HG03095 (cell line): ENCODE results near the gene MACROD2.

Experiments used
- ATAC-seq: cut with Tn5 transposase; IDR thresholded peaks from one replicate; pipeline ENCODE4 v1.9.1; 2021; ENCODE audit warnings: moderate library complexity; ENCODE audit not compliant: unreplicated experiment

Gene MACROD2

DNA sequence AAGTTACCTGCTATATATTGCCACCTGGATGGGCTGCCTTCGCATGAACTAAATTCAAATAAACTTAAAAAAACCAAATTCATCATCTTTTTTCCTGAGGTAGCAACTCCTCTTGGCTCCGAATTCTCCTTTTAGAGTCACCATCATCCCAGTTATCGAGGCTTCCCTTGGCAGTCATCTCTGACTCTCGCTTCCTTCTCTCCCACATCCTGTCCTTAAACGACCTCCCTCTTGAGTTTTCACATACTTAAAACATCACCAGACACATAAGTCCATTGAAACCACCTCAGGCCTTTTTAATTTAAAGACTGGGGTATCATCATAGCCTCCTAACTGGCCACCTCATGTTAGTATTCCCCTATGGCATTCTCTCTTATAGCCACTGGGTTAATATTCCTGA lies 638.2 kb downstream of the MACROD2 start:
- no peak for ATAC-seq

DNA sequence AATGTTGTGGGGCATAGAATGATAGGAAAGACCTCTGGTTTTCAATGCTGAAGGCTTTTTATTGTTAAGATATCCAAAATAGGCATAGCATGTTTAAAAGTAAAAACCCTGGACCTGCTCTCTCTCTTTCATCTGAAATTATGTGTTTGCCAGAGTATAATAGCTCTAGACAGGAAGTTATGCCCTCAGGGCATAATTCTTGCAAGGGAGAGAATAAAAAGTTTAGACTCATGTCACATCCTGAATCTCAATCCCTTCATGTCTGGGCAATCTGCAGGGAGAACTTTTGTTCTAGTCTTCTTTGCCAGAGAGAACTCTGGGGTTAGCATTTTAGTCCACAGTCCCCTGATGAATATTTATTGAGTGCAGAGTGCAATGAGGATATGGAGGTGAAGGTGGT lies 639.3 kb downstream of the MACROD2 start:
- no peak for ATAC-seq

DNA sequence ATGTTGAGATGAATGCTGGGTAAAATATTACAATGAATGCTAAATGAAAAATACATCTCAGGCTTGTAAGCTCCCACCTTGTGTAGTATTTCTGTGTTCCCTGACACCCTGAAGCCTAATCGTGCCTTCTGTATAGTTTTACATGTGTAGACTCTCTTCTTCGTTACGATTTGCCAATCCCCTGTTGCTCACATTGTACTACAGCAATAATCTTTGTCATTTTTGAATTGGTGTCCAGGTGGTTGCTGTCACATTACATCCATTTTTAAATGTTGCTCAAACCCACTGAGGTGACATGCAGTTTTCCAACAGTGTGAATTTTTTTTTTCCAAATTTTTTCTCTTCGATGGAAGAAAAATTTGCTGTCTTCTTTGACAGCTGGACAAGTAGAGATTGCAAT lies 642.1 kb downstream of the MACROD2 start:
- ATAC-seq, result no peak

- no peak for ATAC-seq
Measured at GRCh38 chr20:14643146-14643545, 647.8 kb downstream of the MACROD2 start.

GRCh38 chr20:14643556-14643955 lies 648.2 kb downstream of the MACROD2 start:
- no peak for ATAC-seq

GRCh38 chr20:14644306-14645097 lies 649.2 kb downstream of the MACROD2 start:
- no peak for ATAC-seq

GRCh38 chr20:14647016-14647415 lies 651.7 kb downstream of the MACROD2 start:
- ATAC-seq, result no peak

GRCh38 chr20:14649662-14650061 lies 654.3 kb downstream of the MACROD2 start:
- ATAC-seq, result no peak

DNA sequence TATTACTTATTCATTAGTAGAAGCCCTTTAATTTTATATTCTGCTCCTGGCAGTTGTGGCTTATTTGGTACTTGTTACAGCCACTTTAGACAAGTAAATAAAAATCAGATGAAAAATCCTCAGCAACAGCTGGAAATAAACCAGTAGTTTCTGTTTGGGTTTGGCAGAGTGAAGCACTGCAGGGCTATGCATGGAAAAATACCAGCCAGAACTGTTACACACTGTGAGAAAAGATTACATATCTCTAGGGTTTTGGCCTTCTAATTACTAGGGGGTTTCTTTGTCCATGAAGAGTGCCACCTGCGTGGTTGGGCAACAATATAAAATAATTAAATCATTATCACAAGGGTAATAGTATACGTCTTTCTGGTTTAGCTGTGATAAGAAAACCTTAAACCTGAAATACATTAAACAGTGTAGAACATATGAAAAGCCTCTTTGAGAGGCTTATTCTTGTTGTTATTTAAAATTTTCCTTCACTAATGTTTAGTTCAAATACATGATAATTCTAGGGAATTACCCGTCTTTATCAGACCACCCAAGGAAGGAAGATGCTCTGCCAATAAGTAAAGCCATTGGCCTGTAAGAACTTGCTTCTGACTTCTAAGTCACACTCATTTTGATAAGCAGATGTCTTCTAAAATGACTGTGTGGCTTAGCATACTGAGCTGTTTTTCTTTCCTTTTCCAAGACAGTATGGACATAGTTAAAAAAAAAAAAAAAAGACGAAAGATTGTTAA lies 662.1 kb downstream of the MACROD2 start:
- no peak for ATAC-seq

DNA sequence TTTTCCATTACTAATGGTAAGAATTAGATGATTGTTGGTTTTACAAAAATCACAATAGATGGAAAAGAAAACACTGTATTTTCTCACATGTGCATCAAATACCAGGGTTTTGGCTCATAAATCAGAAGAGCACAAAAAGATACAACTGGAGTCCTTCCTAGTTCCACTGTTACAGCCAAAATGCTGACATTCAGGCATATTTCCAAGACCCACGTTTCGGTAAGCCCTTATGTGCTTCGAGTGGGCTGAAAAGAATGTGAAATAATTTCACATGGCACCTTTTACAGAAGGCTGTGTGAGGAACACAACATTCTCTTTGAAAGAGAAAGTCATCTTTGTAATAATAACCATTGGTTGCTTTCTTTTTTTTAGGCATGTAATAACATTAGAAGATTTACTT lies 668.8 kb downstream of the MACROD2 start:
- ATAC-seq, result no peak

DNA sequence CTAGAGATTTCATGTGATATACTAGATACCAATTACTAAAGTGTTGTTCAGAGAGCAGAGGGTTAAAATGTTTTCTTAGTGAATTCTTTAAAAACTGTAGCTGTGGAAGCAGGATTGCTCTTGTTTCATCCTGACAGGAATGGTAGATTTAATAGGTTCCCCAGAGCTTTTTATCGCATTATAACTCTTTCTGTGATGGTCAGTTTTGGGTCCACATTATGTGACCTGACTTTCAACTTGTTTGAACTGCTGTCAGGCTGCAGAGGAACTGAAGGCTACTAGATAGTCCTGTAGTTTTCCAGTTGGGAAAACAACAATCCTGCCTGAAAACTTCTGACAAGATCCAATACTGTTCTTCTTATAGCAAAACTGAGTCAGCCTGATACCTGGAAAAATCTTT lies 671.4 kb downstream of the MACROD2 start:
- no peak for ATAC-seq

DNA sequence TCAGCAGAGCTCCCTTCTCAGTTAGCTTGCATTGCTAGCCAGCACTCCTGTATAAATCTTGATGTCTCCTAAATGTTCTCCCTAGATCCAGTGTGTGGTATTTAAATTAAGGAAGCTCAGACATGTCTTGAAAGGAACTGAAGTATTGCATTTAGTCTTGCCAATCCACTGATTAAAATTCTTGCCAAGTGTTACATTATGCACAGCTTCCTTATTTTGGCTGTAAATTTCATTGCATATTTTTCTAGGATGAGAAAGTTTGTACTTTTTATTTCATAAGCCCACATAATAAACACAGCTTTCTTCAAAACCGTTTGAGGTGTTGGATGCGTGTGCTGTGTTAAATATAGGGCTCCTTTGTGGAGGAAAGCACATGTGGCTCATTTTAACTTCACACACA lies 671.9 kb downstream of the MACROD2 start:
- ATAC-seq, result no peak

DNA sequence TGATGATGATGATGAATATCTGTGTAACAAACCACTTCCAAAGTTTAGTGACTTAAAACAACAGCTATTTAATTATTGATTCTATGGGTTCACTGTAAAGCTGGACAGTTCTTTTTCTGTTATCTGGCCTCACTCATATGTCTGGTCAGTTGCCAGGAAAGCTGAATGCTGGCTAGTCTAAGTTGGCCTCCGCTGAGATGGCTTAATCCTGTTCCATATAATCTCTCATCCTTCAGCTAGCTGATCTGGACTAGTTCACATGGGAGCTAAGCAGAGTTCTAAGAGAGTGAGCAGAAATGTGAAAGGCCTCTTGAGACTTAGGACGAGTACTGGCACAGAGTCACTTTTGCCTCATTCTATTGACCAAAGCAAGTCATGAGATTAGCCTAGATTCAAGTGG lies 676.8 kb downstream of the MACROD2 start:
- ATAC-seq, result no peak

DNA sequence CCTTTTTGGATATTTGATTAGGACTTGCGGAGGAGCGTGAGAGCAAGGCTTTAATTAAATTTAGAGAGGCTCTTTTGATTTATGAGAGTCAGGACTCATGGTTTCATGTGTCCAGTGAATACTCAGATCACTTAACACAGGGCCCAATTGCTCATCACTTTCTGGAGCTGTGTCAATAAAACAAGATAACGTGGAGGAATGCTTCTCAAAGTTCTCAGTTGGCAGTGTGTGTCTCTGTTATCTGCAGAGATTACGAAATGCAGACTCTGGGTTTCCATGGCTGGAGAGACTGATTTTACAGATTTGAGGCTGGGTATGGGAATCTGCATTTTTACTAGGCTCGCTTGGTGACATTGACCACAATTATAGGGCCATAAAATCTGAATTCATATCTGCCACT lies 677.8 kb downstream of the MACROD2 start:
- ATAC-seq, result no peak

DNA sequence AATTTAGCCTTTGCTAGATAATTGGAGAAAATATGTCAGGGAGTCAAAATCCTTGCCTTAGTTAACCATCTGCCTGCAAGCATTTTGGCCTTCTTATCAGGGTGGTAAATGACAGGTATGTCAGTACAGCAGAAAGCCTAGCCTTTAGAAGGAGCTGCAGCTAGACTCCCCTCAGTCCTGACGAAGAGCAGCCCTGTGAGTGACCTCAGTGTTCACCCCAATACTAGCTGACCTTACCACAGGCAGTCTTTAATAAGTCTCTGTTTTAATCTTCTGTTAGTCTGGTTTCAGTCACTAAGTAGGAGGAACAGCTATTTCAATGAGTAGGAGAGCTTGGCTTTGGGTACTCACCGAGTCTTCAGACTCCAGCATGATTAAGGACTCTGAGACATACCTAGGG lies 682.1 kb downstream of the MACROD2 start:
- ATAC-seq, result no peak

DNA sequence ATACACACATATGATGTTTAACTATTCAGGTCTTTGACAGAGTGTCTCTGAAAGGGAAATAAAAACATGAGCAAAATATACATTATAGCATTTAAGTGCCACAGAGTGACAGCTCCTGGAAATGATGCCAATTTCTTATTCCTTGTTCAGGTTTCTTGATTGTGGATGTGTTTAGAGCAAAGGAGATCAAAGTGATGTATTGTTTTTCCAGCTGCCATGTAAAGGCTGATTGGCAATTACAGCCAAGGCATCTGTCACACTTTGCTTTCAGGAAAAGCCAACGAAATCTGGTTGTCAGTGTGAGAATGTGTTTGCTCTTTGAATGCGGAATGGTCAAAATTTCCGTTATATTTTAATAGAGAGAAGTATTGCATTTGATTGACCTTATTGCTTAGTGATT lies 689.9 kb downstream of the MACROD2 start:
- ATAC-seq, result no peak

GRCh38 chr20:14687313-14687712 lies 692.0 kb downstream of the MACROD2 start:
- ATAC-seq, result no peak

DNA sequence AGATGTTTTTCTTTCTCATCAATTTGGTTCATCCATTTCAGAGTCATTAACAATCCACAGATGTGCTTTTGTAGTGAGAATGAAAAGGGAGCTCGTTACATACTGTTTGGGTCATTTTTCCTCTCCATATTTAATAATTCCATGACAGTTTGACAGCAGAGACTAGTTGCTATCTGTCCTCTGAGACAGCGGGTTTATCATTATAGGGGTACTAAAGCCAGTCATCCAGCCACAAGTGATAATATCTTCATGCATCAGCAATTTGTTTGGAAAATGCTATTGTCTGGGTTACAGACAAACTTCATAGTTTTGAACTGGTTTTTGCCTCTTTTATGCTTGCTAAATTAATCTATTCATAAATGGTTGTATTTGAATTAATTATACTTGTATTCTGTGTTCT lies 692.7 kb downstream of the MACROD2 start:
- no peak for ATAC-seq

- ATAC-seq, result no peak
Measured at GRCh38 chr20:14691994-14692393, 696.7 kb downstream of the MACROD2 start.

- no peak for ATAC-seq
Measured at GRCh38 chr20:14696478-14696877, 701.2 kb downstream of the MACROD2 start.

- no peak for ATAC-seq
Measured at GRCh38 chr20:14696937-14697336, 701.6 kb downstream of the MACROD2 start.

DNA sequence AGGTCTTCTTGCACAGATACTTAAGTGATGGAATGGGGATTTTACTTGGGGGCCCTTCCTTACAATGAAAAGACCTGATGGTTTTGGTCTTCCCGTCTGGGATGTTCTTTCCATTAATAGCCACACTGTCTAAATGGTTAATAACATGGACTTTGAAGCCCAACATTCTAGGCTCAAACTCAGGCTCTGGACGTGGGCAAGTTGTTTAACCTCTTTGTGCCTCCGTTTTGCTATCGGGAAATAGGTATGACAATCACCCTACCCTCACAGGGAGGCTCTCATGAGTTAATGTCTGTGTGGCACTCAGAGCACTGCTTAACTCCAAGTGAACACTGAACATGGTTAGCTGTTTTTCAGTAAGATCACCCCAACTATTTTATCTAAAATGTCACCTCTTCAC lies 702.8 kb downstream of the MACROD2 start:
- no peak for ATAC-seq
